HG02973 (cell line): ENCODE data around the gene PLIN1.
"Not testable (repeated sequence)": the region's sequence is repeated elsewhere in the genome, so short reads cannot be mapped to it uniquely, and the experiment has no call there.

Experiments
- ATAC-seq: cut with Tn5 transposase; IDR thresholded peaks from one replicate; pipeline ENCODE4 v1.9.1; 2021; ENCODE audit warnings: moderate library complexity; ENCODE audit not compliant: unreplicated experiment

PLIN1 gene, protein sequence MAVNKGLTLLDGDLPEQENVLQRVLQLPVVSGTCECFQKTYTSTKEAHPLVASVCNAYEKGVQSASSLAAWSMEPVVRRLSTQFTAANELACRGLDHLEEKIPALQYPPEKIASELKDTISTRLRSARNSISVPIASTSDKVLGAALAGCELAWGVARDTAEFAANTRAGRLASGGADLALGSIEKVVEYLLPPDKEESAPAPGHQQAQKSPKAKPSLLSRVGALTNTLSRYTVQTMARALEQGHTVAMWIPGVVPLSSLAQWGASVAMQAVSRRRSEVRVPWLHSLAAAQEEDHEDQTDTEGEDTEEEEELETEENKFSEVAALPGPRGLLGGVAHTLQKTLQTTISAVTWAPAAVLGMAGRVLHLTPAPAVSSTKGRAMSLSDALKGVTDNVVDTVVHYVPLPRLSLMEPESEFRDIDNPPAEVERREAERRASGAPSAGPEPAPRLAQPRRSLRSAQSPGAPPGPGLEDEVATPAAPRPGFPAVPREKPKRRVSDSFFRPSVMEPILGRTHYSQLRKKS

DNA sequence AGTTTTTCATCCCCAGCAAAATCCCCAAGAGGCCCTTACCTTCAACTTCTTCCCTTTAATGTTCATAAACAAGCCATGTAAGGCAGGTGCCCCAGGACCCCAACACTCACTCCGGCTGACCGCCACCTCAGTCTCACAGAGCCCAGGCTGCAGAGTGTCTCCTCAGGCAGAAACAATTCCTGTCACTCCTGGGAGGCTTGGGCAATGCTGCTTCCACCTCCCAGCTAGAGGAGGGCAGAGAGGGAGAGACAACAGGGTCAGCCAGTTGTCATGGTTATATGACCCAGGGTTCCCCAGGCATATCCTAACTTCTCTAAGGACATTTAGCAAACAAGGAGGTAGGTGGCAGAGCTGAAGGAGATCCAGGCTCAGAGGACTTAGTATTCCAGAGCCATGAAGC lies at the start of gene PLIN1:
Gene PLIN1 (minus strand): TSS at position 156 of the 400 bp plus-strand sequence. CDS start 1,878 bp downstream, outside the sequence.
- ATAC-seq = no peak

DNA sequence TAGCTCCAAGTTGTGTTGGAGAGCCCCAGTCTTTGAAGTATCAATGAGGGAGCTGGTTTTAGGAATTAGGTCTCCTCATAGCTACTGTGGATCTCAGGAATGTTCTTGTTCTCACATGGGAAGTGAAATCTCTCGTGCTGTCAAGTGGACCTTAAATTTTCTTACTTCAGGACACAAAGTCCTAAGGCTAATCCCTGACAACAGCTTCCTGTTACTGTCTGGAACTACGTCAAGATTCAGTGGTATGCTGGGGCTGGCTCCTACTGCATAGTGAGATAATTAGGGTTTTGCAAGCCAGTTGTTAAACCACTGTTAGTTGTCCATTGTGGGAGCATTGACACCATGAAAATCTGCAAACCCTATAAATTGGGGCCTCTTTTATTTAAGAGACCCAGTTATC lies 49.1 kb upstream of the PLIN1 start:
- ATAC-seq = no peak

DNA sequence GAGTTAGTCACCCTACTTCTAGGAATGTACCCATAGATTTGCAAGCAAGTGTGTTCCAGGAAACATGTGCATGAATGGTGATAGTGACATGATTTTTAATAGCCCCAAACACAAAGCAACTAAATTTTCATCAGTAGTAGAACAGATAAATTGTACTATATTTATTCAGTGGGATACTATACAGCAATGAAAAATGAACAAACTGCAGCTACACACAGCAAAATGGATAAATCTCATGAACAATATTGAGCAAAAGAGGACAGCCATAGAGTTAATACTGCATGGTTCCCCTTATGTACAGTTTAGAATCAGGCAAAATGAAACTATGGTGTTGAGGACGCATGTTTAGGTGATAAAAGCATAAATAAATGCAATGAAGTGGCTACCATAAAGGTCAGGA lies 45.9 kb upstream of the PLIN1 start:
- ATAC-seq = no peak

GRCh38 chr15:89724621-89725020 lies 45.5 kb upstream of the PLIN1 start:
- no peak for ATAC-seq

DNA sequence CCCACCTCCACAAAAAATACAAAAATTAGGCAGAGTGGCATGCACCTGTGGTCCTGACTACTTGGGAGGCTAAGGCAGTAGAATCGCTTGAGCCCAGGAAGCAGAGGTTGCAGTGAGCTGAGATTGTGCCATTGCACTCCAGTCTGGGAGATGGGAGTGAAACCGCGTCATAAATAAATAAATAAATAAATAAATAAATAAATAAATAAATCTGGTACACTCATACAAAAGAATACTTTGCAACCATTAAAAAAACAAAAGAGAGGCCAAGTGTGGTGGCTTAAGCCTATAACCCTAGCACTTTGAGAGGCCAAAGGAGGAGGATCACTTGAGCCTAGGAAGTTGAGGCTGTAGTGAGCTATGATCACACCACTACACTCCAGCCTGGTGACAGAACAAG lies 43.9 kb upstream of the PLIN1 start:
- no peak for ATAC-seq

GRCh38 chr15:89714775-89715174 lies 35.6 kb upstream of the PLIN1 start:
- ATAC-seq = no peak

DNA sequence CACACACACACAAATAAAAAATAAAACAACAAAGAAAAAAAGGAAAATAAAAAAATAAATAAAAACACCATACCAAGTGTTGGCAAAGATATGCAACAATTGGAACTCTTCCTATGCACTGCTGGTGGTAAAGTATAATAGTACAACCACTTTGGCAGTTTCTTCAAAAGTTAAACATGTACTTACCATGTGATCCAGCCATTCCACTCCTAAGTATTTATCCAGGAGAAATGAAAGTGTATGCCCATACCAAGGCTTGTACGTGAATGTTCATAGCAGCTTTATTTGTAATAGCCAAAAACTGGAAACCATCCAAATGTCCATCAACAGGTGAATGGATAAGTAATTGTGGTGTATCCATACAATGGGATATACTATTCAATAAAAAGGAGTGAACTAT lies 28.4 kb upstream of the PLIN1 start:
- ATAC-seq = no peak

DNA sequence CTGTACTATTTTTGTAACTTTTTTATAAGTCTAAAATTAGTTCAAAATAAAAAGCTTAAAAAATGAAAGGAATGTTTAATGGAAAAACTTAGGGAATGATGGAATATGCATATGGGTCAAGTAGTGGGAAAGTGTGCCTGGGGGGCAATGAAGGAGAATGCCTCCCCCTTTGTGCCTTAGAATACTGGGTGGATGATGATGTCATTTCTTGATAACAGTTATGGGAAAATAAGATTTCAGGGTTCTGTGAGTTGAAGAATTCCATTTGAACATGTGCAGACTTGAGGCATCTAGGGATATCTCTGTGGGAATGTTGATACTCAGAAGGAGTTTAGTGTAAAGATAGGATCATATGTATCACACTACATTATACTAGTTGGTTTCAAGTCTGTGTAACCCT lies 25.2 kb upstream of the PLIN1 start:
- ATAC-seq = no peak

- ATAC-seq = no peak
Measured at GRCh38 chr15:89695198-89695597, 16.0 kb upstream of the PLIN1 start.

DNA sequence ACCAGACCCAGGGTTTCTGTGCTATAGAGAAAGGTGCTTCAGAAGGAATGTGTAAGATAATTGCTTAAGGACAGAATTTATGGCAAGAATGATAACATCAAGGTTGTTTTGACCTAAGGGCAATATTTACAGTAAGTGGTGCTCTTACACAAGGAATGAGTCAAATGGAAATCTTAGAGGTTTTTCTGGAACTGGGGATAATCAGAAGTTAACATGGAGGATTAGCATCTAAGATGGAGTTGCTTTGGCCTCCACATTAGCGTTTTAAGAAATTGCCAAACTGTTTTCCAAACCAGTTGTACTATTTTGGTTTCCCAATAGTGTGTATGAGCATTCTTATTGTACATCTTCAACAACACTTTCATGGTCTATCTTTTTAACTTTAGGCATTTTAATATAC lies 14.5 kb upstream of the PLIN1 start:
- no peak for ATAC-seq

DNA sequence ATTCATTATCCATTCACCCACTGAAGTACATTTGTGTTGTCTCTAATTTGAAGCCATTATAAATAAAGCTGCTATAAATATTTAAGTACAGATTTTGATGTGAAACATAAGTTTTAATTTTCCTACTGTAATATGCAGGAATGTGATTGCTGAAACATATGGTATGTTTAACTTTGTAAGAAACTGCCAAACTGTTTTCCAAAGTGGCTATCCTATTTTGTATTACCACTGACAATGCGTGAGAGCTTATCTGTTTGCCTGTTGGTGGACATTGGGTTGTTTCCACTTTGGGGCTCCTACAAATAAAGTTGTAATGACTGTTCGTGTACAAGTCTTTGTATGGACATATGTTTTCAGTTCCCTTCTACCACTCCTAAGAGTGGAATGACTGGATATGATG lies 13.9 kb upstream of the PLIN1 start:
- ATAC-seq = no peak

- ATAC-seq = peak; percentile 81
Measured at GRCh38 chr15:89690276-89691218, 11.4 kb upstream of the PLIN1 start, which contains the start of the genes PEX11A and WDR93. TSS of gene PEX11A (minus strand) at chr15:89690754. CDS start at chr15:89690632, 122 bp downstream. TSS of gene WDR93 (plus strand) at chr15:89690811. CDS start at chr15:89701747, 10,936 bp downstream.

DNA sequence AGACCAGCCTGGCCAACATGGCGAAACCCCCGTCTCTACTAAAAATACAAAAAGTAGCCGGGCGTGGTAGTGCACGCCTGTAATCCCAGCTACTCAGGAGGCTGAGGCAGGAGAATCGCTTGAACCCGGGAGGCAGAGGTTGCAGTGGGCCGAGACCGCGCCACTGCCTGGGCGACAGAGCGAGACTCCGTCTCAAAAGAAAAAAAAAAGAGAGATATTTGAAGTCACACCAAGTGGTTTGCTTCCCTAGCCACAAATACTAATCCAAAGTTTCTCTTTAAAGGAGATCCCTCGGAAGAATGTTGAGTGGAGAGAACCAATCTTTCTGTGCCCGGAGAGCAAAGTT lies 10.7 kb upstream of the PLIN1 start:
- ATAC-seq = not testable (repeated sequence)

DNA sequence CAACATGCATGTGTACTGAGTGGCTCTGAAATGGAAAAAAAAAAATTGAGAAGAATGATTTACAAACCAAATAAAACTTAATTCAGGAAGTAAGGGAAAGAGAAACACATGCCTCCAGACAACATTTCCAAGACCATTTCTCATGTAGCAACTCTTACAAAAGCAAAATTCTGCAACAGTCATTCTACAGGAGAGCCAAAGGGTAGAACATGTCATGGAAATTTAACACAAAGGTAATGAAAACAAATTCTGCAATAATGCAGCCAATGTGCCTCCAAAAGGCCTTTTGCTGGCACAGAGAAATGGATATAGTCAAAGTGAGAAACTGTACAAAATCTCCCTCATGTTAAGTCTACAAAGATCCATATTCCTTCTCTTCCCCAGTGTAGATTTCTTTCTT lies 7.4 kb upstream of the PLIN1 start:
- ATAC-seq = no peak

- no peak for ATAC-seq
Measured at GRCh38 chr15:89685995-89686394, 6.8 kb upstream of the PLIN1 start.

- no peak for ATAC-seq
Measured at GRCh38 chr15:89681146-89681545, 2.0 kb upstream of the PLIN1 start.

DNA sequence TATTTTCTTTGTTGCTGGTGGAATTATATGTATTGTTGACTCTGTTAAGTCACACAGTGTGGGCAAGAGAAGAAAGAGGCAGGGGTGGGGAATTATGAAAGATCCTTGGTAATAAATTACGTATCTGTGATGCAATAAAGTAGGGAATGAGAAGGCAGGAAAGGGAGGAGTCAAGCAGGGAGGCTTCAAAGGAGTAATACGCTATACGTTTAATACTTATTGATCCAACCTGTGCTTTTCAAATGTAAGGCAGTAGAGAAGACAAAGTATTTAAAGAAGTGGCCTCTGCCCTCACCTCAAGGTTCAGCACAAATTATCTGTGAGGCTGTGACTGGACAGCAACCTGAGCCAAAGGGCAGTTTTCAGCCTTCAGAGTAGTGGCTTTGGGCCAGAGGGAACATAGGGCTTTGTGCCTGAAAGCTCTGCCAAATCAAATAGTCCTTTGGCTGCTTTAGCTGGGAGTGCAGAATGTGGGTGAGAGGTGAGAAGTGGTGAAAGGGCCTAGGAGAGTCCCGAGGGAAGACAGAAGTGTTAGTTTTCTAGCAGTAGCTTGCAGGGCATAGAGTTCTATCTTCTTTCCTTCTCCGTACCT lies 1.2 kb upstream of the PLIN1 start:
- no peak for ATAC-seq

DNA sequence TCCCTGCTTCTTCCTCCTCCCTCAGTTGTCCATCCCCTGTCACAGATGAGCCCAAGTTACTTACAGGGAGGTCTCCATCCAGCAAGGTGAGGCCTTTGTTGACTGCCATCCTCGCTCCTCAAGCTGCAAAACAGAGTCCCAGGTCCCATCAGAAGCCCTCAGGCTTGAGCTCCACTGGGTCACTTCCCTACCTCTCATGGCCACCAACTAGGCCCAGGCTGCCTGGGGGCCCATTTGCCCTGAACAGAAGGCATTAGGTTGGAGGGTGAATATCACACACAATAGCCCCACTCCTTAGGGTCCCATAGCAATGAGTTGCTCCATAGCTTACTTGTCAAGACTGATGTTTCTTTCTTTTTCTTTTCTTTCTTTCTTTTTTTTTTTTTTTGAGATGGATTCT lies 1.8 kb downstream of the PLIN1 start:
- ATAC-seq = no peak

GRCh38 chr15:89675606-89676005 lies 3.6 kb downstream of the PLIN1 start:
- no peak for ATAC-seq

GRCh38 chr15:89674526-89674925 lies 4.6 kb downstream of the PLIN1 start:
- no peak for ATAC-seq

GRCh38 chr15:89673165-89673512 lies 6.0 kb downstream of the PLIN1 start:
- ATAC-seq = no peak
